GM19238 (cell line): Measurements from ENCODE around the gene NKD2.
"Not testable (repeated sequence)": the region's sequence is repeated elsewhere in the genome, so short reads cannot be mapped to it uniquely, and the experiment has no call there.

Source experiments
- DNase-seq: peaks from one replicate; pipeline ENCODE4 v3.0.0; 2011; ENCODE audit warnings: low spot score; ENCODE audit not compliant: insufficient read length

The NKD2 gene

DNA sequence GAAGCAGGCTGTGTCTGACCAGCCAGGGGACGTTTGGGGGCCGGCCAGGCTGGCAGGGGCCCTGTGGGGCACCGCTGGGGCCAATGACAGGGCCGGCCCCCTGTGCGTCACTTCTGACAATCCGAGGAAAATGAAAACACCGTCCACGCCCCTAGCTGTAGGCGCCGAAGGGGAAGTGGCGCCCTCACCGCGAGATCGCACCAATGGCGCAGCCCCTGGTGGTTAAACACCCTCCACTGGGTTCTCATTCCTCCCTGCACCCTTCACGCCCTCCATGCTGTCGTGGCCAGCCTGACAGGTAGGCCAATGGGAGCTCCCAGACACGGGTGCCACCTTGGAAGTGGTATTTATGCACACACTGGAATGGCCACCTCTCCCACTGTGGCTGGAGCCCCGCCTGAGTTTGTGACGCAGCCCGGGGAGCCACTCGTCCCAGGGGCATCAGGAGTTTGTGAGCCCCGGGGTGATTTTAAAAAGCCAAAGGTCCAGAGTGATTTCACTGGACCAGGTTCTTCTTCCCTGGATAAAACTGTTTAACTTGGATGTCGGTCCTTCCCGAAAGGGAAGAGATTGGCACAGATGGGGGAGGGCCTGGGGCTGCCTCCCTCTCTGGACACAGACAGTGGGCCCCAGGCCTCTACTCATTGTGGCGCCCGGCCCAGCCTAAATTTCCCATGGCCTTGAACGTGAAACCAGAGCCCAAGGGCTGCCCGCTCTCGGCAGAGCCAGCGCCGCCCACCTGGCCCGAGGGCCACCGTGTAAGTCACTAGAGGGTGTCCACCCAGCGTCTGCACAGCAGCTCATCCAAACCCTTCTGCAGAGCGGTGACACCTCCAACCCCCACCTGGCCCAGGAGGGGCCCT lies 49.7 kb downstream of the NKD2 start:
- no peak for DNase-seq

DNA sequence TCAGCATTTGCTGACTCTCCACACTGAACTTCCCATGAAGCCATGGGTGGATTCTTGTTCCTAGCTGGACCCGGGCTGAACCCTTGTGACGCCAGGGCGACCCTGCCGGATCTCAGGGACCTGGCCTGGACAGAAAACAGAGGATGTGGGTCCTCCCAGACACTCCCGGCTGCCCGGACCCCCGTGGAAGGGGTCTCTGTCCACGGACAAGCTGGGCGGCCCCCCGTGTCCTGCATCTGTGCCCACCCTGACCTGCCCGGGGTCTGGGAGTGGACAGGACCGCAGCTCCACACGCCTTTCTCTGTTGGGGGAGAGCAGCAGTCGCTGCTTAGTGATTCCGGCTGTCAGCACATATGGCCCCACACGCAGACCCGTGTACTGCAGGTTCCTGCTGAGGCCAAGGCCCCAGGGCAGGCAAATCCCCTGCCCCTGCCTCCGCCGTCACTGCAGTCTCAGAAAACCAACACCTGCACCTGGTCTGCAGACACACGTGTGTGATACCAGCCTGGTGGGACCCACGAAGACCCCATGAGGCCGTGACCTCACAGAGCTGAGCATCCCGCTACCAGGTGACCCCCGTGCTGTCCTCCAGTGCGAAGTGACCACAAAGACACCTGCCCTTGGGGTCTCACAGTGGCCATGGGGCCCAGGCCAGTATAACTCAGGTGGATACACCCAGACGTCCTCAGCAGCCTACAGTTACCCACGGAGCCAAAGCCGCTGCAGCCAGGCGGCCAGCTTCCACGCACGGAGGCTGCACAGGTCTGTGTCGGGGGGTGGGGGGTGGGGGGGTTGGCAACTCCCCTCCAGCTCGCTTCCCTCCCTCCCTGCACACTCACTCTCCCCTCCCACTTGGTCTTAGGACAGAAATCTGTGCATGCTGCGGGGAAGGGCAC lies 50.6 kb downstream of the NKD2 start:
- no peak for DNase-seq

DNA sequence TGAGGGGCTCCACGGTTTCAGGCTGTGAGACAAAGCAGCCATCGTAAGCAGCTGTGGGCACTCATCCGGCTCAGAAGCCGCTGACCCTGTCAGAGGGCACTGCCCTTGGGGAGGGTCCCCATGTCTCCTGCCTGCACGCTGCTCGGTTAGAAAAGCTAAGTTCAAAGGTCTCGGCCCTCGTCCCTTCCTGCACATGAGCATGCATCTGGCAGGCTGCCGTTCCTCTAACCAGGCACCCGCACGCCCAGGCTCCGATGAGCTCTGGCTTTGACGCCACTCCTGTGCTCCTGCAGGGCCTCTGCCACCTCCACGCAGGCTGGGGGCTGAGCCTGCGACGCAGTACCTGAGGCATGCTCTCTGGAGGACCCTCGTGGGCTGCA lies 51.3 kb downstream of the NKD2 start:
- no peak for DNase-seq

DNA sequence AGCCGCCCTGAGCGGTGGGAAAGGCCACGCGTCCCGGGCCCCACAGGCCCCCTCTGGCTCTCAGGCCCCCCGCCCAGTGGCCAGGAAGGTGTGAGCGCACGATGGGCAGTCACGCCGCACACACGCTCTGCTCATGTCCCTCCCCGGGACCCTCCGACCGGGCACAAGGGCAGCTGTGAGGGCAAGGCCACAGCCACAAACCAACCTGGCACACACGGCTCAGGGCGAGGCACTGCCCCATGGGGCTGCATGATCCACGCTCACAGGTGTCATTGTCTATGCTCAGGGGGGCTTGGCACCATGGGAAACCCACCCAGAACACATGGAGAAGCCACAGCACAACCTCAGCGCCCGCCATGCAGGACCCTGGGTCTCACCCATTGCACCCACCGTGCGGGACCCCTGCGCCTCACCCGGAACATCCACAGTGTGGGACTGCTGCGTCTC lies 52.0 kb downstream of the NKD2 start:
- no peak for DNase-seq

DNA sequence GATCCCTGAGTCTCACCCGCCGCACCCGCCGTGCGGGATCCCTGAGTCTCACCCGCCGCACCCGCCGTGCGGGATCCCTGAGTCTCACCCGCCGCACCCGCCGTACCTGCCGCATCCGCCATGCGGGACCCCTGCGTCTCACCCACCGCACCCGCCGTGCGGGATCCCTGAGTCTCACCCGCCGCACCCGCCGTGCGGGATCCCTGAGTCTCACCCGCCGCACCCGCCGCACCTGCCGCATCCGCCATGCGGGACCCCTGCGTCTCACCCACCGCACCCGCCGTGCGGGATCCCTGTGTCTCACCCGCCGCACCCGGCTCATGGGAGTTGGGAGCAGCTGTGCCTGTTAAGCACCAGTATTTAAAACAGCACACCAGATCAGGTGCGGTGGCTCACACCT lies 52.7 kb downstream of the NKD2 start:
- not testable (repeated sequence) for DNase-seq

DNA sequence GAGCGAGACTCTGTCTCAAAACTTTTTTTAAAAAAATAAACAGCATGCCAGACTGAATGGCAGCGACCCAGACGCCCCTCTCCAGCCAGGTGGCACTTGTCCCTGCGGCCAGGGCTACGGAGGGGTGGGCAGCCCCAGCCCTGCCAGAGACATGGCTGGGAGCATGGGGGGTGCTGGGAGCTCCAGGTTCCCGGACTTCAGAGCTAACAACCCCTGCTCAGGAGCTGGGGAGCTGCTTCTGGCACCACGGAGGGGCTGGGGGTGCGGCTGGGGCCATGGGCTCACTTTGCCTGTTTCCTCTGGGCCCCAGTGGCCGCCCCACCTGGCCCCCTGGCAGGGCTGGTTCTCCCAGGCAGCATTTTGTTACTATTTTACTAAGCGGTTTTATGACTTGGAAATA lies 53.3 kb downstream of the NKD2 start:
- no peak for DNase-seq

DNA sequence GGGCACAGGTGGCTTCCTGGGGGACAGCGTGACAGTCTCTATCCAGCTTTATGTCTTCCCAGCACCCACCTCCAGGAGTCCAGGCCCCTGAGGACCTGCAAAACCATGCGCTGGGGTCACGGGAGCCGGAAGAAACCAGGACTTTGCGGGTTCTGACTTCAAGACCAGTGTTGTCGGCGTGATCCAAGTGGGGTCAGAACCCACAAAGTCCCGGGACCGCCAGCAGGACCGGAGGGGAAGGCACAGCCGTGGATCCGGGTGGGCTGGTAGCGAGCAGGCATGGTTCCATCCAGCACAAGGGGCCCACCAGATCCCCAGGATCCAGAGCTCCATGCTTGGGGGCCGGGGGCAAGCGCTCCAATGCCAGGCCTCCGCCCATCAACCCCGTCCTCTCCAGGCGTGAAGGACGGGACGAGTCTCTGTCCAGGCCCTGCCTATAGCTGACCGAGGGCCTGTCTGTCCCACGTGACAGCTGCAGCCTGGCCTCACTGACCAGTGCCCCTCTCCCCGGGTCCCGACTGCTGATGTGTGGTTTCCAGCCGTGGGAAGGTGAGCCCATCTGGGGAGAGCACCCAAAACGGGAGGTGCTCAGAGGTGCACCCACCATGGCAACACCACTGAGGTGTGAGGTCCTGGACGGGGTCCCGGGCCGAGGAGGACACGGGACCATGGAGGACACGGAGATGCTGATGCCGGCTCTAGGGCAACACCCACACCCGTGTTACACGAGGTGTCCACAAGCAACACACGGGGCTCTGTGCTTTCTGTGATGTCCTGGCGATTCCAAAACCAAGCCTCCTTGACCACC lies 54.4 kb downstream of the NKD2 start:
- no peak for DNase-seq

DNA sequence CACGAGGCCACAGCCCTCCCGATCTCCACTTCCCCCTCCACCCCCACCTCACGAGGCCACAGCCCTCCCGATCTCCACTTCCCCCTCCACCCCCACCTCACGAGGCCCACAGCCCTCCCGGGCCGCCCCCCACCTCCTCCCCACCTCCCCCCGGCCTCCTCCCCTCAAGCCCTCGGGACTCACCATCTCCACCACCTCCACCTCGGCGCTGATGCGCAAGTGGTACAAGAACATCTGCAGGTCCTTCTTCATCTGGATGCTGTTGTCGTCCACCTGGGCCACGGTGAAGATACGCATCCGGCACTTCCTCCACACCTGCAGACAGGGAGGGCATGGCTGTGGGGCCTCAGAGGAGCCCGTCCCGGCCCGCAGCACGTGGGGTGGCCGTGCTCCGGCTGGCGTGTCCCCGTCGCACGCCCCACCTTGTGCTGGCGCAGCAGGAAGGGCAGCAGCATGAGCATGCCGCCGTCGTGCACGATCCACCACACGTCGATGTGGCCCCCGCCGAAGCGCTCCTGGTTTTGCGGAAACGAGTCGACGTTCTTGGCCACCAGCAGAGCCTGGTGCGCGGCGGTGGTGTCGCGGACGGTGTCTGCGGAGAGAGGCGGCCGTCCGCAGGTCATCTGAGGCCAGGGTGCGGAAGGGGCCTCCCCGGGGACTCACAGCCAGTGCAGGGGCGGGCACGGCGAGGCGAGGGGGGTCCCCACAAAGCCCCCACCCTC lies 55.2 kb downstream of the NKD2 start:
- DNase-seq = no peak

DNA sequence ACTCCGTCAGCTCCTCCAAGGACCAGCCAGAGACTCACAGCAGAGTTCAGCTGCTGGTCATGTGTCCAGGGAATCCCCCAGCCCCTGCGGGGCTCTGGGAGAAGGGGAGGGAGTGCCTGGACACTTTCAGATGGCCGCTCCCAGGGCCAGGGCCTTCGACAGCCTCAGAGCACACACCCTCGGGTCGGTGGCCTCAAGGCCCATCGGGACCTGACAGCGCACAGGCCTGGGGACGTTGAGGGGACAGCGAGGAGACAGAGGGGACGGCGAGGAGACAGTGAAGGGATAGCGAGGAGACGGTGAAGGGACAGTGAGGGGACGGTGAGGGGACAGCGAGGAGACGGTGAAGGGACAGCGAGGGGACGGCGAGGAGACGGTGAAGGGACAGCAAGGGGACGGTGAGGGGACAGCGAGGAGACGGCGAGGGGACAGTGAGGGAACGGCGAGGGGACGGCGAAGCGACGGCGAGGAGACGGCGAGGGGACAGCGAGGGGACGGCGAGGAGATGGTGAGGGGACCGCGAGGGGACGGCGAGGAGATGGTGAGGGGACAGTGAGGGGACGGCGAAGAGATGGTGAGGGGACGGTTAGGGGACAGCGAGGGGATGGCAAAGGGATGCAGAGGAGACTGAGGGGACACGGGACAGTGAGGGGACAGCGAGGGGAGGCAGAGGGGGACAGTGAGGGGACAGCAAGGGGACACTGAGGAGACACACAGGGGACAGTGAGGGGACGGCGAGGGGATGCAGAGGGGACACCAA lies 56.0 kb downstream of the NKD2 start:
- no peak for DNase-seq

DNA sequence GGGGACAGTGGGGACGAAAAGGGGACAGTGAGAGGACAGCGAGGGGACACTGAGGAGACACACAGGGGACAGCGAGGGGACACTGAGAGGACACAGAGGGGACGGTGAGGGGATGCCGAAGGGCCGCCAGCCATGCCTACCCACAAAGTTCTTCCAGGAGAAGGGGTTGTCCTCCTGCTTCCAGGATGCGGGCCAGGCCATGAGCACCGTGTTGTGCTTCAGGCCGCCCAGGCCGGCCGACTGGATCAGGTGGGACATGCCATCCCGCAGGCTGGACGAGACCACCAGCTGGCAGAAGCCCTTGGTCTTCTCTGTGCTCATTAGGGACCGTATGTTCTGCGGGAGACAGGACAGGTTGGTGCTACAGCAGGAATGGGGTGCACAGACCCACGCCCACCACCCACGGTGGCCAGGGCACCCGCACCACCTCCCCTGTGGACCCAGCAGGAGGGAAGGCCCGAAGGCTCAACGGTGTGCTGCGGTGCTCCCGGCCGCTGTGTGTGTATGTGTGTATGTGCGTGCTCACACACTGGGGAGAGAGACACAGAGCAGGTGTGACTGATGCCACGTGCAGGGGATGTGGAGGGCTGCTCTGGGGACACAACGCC lies 56.6 kb downstream of the NKD2 start:
- no peak for DNase-seq

DNA sequence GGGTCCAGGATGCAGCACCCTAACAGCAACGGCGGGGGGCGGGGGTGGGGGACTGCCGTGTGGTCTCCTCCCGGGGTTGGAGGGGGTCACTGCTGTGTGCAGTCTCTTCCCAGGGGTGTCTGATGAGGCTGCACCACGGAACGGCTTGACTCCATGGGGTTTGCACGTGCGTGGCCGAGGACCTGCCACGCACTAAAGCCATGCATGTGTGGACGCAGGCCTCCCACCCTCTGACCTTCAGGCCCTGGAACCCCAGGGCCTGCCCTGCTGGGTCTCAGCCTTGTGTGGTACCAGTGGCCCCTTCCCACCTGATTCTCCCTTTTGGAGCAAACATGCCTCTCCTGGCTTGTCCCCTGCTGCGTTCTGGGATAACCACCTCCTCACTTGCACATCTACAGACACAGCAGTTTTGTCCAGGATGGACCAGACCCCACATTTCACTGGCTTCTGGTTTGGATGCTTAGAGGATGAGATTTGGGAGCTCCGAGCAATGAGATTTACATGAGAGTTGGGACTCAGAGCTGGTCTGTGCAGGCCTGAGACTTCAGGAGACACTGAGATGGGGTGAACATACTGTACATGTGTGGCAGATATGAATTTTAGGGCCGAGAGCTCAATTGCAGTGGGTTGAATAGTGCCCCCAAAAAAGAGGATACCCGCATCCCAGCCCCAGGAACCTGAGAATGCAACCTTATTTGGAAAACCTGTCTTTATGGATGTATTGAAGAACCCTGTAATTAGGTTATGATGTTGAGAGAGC lies 57.5 kb downstream of the NKD2 start:
- DNase-seq = no peak

DNA sequence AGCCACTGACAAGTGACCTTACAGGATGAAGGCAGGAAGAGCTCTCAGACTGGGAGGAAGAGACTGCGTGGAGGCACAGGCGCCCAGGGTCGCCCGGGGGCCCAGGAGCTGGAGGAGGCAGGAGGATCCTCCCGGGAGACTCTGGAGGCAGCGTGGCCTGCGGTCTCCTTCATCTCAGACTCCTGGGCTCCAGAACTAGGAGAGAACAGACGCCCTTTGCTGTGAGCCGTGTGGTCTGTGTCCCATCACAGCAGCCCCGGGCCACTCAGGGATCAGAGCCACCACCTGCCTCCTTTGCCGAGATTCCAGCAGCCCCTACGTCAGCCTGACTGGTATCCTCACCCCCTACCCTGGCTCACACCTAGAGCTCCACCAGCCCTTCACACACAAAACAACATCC lies 58.1 kb downstream of the NKD2 start:
- DNase-seq = no peak

DNA sequence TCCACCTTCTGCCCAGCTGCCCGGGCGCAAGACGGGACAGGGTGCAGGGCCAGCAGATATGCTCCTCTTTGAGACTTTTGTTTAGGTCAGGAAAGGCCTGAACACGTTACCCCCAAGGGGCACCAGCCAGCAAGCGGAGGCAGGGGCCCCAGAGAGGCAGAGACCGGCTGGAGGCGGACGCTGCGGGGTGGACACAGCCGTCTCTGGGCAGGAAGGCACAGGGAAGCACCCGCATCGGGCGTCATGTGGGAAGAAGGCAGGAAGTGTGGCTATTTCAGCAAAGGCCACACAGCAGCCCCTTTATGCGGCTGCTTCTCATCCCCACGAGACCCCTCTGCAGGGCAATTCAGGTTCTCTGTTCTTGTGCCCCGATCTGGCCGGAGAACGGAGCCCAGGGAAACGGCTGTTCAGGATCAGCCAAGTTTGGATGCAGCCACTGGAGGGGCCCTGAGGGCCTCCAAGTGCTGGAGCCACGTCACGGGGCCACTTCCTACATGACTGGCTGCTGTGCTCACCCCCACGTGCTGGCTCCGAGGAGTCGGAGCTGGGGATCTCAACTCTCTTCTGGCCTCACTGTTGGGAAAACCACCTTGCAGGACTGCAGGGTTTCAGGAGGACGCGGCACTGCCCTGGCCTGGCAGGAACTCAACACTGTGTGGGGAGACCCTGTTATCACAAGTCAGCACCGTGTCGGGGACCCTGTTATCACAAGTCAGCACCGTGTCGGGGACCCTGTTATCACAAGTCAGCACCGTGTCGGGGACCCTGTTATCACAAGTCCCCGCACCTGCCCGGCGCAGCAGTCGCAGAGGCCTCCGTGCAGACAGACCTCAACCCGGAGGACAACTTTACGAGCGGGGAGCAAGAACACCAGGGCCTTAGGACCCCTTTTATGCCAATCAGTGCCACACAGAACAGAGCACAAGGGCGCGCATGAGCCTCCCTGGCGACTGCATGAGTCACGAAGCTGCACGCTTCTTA lies 58.8 kb downstream of the NKD2 start:
- DNase-seq = no peak

DNA sequence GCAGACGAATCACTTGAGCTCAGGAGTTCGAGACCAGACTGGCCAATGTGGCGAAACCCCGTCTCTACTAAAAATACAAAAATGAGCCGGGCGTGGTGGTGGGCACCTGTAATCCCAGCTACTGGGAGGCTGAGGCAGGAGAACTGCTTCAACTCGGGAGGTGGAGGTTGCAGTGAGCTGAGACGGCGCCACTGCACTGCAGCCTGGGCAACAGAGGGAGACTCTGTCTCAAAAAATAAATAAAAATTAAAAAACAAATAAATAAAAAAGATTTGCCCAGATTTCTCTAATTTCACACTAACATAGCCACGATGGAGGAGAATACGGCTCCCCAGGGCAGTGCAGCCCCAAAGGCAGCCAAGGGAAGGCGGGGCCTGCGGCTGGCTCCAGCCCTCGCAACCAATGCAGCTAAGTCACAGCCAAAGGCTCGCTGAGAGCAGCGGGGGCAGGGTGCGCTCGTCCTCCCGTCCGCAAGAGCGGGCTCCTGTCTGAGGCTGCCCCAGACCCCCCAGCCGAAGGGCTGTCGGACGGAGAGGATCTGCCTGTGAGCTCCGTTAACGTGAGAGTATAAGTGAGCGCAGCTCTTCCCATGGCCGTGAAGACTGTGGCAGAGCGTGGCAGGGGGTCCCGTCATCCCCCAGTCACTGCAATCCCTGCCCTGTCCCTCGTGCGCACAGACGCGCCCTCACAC lies 59.7 kb downstream of the NKD2 start:
- no peak for DNase-seq

DNA sequence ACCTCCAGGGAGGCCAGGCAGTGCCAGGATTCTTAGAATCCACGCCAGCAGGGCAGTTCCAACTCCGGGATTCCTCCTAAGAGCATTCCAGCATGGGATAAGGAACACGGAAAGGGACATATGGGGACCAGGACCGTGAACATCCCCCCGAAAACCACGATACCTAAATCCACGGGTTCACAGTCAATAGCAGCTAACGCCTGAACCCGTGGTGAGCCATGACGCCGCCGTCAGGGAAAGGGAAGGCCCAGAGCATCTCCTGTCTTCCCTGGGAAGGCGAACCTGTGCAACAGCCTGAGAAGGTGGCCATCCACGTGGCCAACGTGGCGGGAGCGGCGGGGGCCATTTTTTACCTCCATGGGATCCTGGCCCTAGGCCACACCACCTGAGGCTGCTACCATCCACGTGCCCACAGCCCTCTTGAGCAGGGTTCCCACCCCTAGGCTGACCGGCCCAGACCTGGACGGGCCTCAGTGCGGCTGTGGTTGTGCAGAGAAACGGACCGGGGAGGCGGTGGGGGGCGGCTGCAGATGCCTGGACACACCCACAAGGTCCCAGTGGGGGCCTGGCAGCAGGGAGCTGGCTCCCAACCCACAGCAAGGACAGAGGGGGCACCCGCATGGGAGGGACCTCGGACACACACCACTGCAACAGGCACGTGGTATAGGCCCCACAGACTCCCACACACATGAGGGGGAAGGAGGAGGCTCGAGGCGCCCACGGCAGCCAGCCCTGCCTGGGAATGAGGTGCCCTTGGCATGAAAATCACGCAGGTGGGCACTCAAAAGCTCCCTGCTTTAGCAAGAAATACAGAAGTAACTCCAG lies 60.5 kb downstream of the NKD2 start:
- DNase-seq = no peak

DNA sequence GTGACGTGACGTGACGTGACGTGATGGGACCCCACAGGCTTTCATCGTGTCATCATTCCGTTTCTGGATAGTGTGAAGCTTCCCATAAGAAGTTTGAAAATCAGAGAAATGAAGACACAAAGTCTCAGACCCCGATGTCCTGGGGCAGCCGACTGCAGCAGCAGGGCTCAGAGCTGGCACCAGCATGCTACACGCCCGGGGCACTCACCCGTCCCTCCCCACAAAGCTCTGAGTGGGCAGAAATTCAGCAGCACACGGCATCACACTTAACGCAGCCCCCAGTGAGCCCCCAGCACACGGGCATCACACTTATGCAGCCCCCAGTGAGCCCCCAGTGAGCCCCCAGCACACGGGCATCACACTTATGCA lies 61.1 kb downstream of the NKD2 start:
- DNase-seq = no peak
